GM19463 (cell line): Measurements from ENCODE around the gene PAQR7.

Experiments
- ATAC-seq: cut with Tn5 transposase; IDR thresholded peaks from one replicate; pipeline ENCODE4 v1.9.1; 2021; ENCODE audit warnings: mild to moderate bottlenecking, moderate library complexity; ENCODE audit not compliant: unreplicated experiment

PAQR7 gene

GRCh38 chr1:25903986-25904385 is 28.5 kb upstream of the PAQR7 start:
- no peak for ATAC-seq

- no peak for ATAC-seq
Observed at GRCh38 chr1:25902462-25902861, 27.0 kb upstream of the PAQR7 start.

GRCh38 chr1:25900219-25900618 is 24.7 kb upstream of the PAQR7 start:
- no peak for ATAC-seq

GRCh38 chr1:25899792-25900191 is 24.3 kb upstream of the PAQR7 start:
- ATAC-seq, result no peak

GRCh38 chr1:25898223-25899015 is 22.9 kb upstream of the PAQR7 start:
- ATAC-seq, result no peak

- no peak for ATAC-seq
Observed at GRCh38 chr1:25897754-25898153, 22.2 kb upstream of the PAQR7 start.

- no peak for ATAC-seq
Observed at GRCh38 chr1:25896266-25896665, 20.8 kb upstream of the PAQR7 start.

GRCh38 chr1:25895365-25895990 is 20.0 kb upstream of the PAQR7 start:
- peak; percentile 85 for ATAC-seq

- no peak for ATAC-seq
Observed at GRCh38 chr1:25893116-25893515, 17.6 kb upstream of the PAQR7 start.

- ATAC-seq, result no peak
Observed at GRCh38 chr1:25891606-25892005, 16.1 kb upstream of the PAQR7 start.

GRCh38 chr1:25890239-25891034 is 14.9 kb upstream of the PAQR7 start:
- ATAC-seq, result no peak

- ATAC-seq, result no peak
Observed at GRCh38 chr1:25889470-25889869, 14.0 kb upstream of the PAQR7 start.

- no peak for ATAC-seq
Observed at GRCh38 chr1:25888426-25888987, 13.0 kb upstream of the PAQR7 start.

- ATAC-seq, result no peak
Observed at GRCh38 chr1:25885602-25886001, 10.1 kb upstream of the PAQR7 start.

- no peak for ATAC-seq
Observed at GRCh38 chr1:25881266-25881665, 5.8 kb upstream of the PAQR7 start.

- ATAC-seq, result no peak
Observed at GRCh38 chr1:25880518-25880917, 5.0 kb upstream of the PAQR7 start.

GRCh38 chr1:25879675-25880074 is 4.2 kb upstream of the PAQR7 start:
- no peak for ATAC-seq

- no peak for ATAC-seq
Observed at GRCh38 chr1:25878690-25879089, 3.2 kb upstream of the PAQR7 start.

- ATAC-seq, result no peak
Observed at GRCh38 chr1:25877155-25877554, 1.6 kb upstream of the PAQR7 start.

- ATAC-seq, result no peak
Observed at GRCh38 chr1:25876693-25877077, 1.2 kb upstream of the PAQR7 start.

- peak; percentile 34 for ATAC-seq
Observed at GRCh38 chr1:25875856-25876692, 566 bp upstream of the PAQR7 start.
